Activated CD4-positive, alpha-beta memory T cell treated with anti-CD3 and anti-CD28 coated beads, Interleukin-2, amount 10 ng/mL, durations not matched to agents 7 days and 5 days (primary cell): ENCODE data around the gene TXK. TPM values are rescaled to one million over a fixed set of nuclear protein-coding genes. Genes with fewer than 3 reads are reported as not detected.
A peak's percentile ranks its signal among the peaks of the same experiment; 100 is the strongest.
"Not testable (repeated sequence)": the region's sequence is repeated elsewhere in the genome, so short reads cannot be mapped to it uniquely, and the experiment has no call there.

ENCODE experiments used
- CTCF ChIA-PET: fragments of 350-600 bp; sonication (Branson Sonifier 250); formaldehyde crosslinking; loops from one replicate; lab custom pipeline; 2021; ENCODE audit warnings: antibody characterized with exemption, inconsistent platforms; lab: Charles Lee
- POLR2A ChIA-PET: fragments of 350-600 bp; sonication (Branson Sonifier 250); formaldehyde crosslinking; loops from one replicate; lab custom pipeline; 2021; ENCODE audit warnings: antibody characterized with exemption; lab: Charles Lee
- DNase-seq: peaks from one replicate; pipeline ENCODE4 v3.0.0-alpha.2; 2020
- H3K27ac Mint-ChIP-seq: one replicate; pipeline ENCODE4 v1.8.0; 2021; ENCODE audit warnings: mild to moderate bottlenecking, mixed read lengths
- H3K27me3 Mint-ChIP-seq: one replicate; pipeline ENCODE4 v1.8.0; 2021; ENCODE audit warnings: mixed read lengths
- H3K36me3 Mint-ChIP-seq: one replicate; pipeline ENCODE4 v1.8.0; 2021; ENCODE audit warnings: low read depth, mixed read lengths
- H3K4me1 Mint-ChIP-seq: one replicate; pipeline ENCODE4 v1.8.0; 2021; ENCODE audit warnings: mixed read lengths
- H3K4me3 Mint-ChIP-seq: one replicate; pipeline ENCODE4 v1.8.0; 2021; ENCODE audit warnings: mild to moderate bottlenecking, mixed read lengths
- H3K9me3 Mint-ChIP-seq: one replicate; pipeline ENCODE4 v1.8.0; 2021; ENCODE audit warnings: mixed read lengths
- total RNA-seq, 2 experiments: library from RNA; stranded (reverse); gene quantifications; one replicate each; pipeline ENCODE4 v1.2.3, GENCODE V29; 2021

The TXK gene
- 10 to 100 TPM; 15.2 to 18.5 TPM for total RNA-seq

- H3K4me1 Mint-ChIP-seq, result peaks cover 80% of the 10 kb centered on the region
- peaks cover 15% of the 10 kb centered on the region for H3K36me3 Mint-ChIP-seq
Measured at GRCh38 chr4:48134081-48134480, at the start of gene TXK. Gene TXK (minus strand): TSS chr4:48134250. CDS start chr4:48134170, 80 bp downstream.

GRCh38 chr4:48180234-48180633, 46.2 kb upstream of the TXK start:
- no peaks in the 10 kb centered on the region for H3K27me3 Mint-ChIP-seq
- H3K27ac Mint-ChIP-seq, result no peak overlapping the region
- H3K4me1 Mint-ChIP-seq, result peaks cover 2% of the 10 kb centered on the region
- H3K36me3 Mint-ChIP-seq, result no peaks in the 10 kb centered on the region
- DNase-seq, result no peak
- H3K4me3 Mint-ChIP-seq, result no peak overlapping the region
- ChIA-PET CTCF (no interaction called here), POLR2A (no interaction called here)
- H3K9me3 Mint-ChIP-seq, result peaks cover 2% of the 10 kb centered on the region

More at GRCh38 chr4:48134081-48134480, at the start of gene TXK:
- peak; percentile 23 for DNase-seq
- Mint-ChIP-seq H3K27me3 (no peaks in the 10 kb centered on the region), H3K9me3 (no peaks in the 10 kb centered on the region), H3K4me3 (peak within 1 kb of the TSS; percentile 78), H3K27ac (peak within 1 kb of the TSS; percentile 88)
- ChIA-PET CTCF (no interaction called here), POLR2A (interaction anchor here (1.3 kb wide), 2 partner anchors 85 to 243 kb away, joined by 3 to 4 read pairs; no protein-coding TSS in a partner anchor)

- H3K9me3 Mint-ChIP-seq, result peaks cover 2% of the 10 kb centered on the region
- peaks cover 2% of the 10 kb centered on the region for H3K4me1 Mint-ChIP-seq
- H3K27me3 Mint-ChIP-seq, result no peaks in the 10 kb centered on the region
- no peak overlapping the region for H3K4me3 Mint-ChIP-seq
- DNase-seq, result no peak
- H3K36me3 Mint-ChIP-seq, result no peaks in the 10 kb centered on the region
- ChIA-PET POLR2A (no interaction called here), CTCF (no interaction called here)
- H3K27ac Mint-ChIP-seq, result no peak overlapping the region
Measured at GRCh38 chr4:48178931-48179330, 44.9 kb upstream of the TXK start.

GRCh38 chr4:48175806-48176205, 41.8 kb upstream of the TXK start:
- no peak overlapping the region for H3K27ac Mint-ChIP-seq
- H3K4me3 Mint-ChIP-seq, result no peak overlapping the region
- POLR2A ChIA-PET, result no interaction called here
- H3K4me1 Mint-ChIP-seq, result peaks cover 8% of the 10 kb centered on the region
- CTCF ChIA-PET, result no interaction called here
- no peak for DNase-seq
- H3K9me3 Mint-ChIP-seq, result peaks cover 2% of the 10 kb centered on the region
- no peaks in the 10 kb centered on the region for H3K27me3 Mint-ChIP-seq
- no peaks in the 10 kb centered on the region for H3K36me3 Mint-ChIP-seq

- peaks cover 2% of the 10 kb centered on the region for H3K9me3 Mint-ChIP-seq
- no peak for DNase-seq
- no peaks in the 10 kb centered on the region for H3K36me3 Mint-ChIP-seq
- POLR2A ChIA-PET, result no interaction called here
- no peak overlapping the region for H3K4me3 Mint-ChIP-seq
- H3K27ac Mint-ChIP-seq, result no peak overlapping the region
- H3K4me1 Mint-ChIP-seq, result peaks cover 8% of the 10 kb centered on the region
- CTCF ChIA-PET, result no interaction called here
- no peaks in the 10 kb centered on the region for H3K27me3 Mint-ChIP-seq
Measured at GRCh38 chr4:48175328-48175727, 41.3 kb upstream of the TXK start.

GRCh38 chr4:48173056-48173991, 39.3 kb upstream of the TXK start:
- Mint-ChIP-seq H3K27me3 (no peaks in the 10 kb centered on the region), H3K4me1 (peaks cover 8% of the 10 kb centered on the region), H3K27ac (no peak overlapping the region), H3K36me3 (no peaks in the 10 kb centered on the region), H3K4me3 (no peak overlapping the region), H3K9me3 (peaks cover 2% of the 10 kb centered on the region)
- no peak for DNase-seq
- ChIA-PET CTCF (no interaction called here), POLR2A (no interaction called here)

GRCh38 chr4:48172651-48173050, 38.6 kb upstream of the TXK start:
- no peak overlapping the region for H3K27ac Mint-ChIP-seq
- H3K4me1 Mint-ChIP-seq, result peaks cover 15% of the 10 kb centered on the region
- H3K9me3 Mint-ChIP-seq, result peaks cover 2% of the 10 kb centered on the region
- peaks cover 4% of the 10 kb centered on the region for H3K36me3 Mint-ChIP-seq
- DNase-seq, result no peak
- POLR2A ChIA-PET, result no interaction called here
- H3K27me3 Mint-ChIP-seq, result no peaks in the 10 kb centered on the region
- CTCF ChIA-PET, result no interaction called here
- no peak overlapping the region for H3K4me3 Mint-ChIP-seq

- H3K27me3 Mint-ChIP-seq, result no peaks in the 10 kb centered on the region
- H3K4me3 Mint-ChIP-seq, result no peak overlapping the region
- ChIA-PET POLR2A (no interaction called here), CTCF (interaction anchor here (0.6 kb wide), 1 partner anchor 775 kb away, joined by 4 read pairs; no protein-coding TSS in a partner anchor)
- H3K36me3 Mint-ChIP-seq, result peaks cover 4% of the 10 kb centered on the region
- no peak for DNase-seq
- H3K27ac Mint-ChIP-seq, result no peak overlapping the region
- no peaks in the 10 kb centered on the region for H3K9me3 Mint-ChIP-seq
- H3K4me1 Mint-ChIP-seq, result peaks cover 15% of the 10 kb centered on the region
Measured at GRCh38 chr4:48169636-48170035, 35.6 kb upstream of the TXK start.

GRCh38 chr4:48167538-48168263, 33.7 kb upstream of the TXK start:
- H3K27me3 Mint-ChIP-seq, result no peaks in the 10 kb centered on the region
- no peak overlapping the region for H3K4me3 Mint-ChIP-seq
- DNase-seq, result no peak
- peaks cover 9% of the 10 kb centered on the region for H3K4me1 Mint-ChIP-seq
- POLR2A ChIA-PET, result no interaction called here
- CTCF ChIA-PET, result no interaction called here
- no peak overlapping the region for H3K27ac Mint-ChIP-seq
- H3K36me3 Mint-ChIP-seq, result peaks cover 4% of the 10 kb centered on the region
- H3K9me3 Mint-ChIP-seq, result no peaks in the 10 kb centered on the region

GRCh38 chr4:48164561-48164960, 30.5 kb upstream of the TXK start:
- H3K9me3 Mint-ChIP-seq, H3K27ac Mint-ChIP-seq, DNase-seq, H3K27me3 Mint-ChIP-seq, H3K4me3 Mint-ChIP-seq, H3K36me3 Mint-ChIP-seq, POLR2A ChIA-PET, CTCF ChIA-PET: not testable (repeated sequence)
- H3K4me1 Mint-ChIP-seq, result peaks cover 16% of the 10 kb centered on the region

- Mint-ChIP-seq H3K9me3 (no peaks in the 10 kb centered on the region), H3K27me3 (no peaks in the 10 kb centered on the region), H3K4me1 (peaks cover 16% of the 10 kb centered on the region), H3K4me3 (no peak overlapping the region), H3K36me3 (peaks cover 4% of the 10 kb centered on the region), H3K27ac (no peak overlapping the region)
- CTCF ChIA-PET, result no interaction called here
- POLR2A ChIA-PET, result no interaction called here
- DNase-seq, result no peak
Measured at GRCh38 chr4:48163746-48164145, 29.7 kb upstream of the TXK start.

- Mint-ChIP-seq H3K27me3 (no peaks in the 10 kb centered on the region), H3K27ac (no peak overlapping the region), H3K4me3 (no peak overlapping the region), H3K9me3 (no peaks in the 10 kb centered on the region), H3K36me3 (no peaks in the 10 kb centered on the region), H3K4me1 (peaks cover 7% of the 10 kb centered on the region)
- ChIA-PET CTCF (no interaction called here), POLR2A (no interaction called here)
- no peak for DNase-seq
Measured at GRCh38 chr4:48162162-48162561, 28.1 kb upstream of the TXK start.

GRCh38 chr4:48157271-48157670, 23.2 kb upstream of the TXK start:
- Mint-ChIP-seq H3K27me3 (no peaks in the 10 kb centered on the region), H3K27ac (no peak overlapping the region), H3K36me3 (peaks cover 14% of the 10 kb centered on the region), H3K4me3 (no peak overlapping the region), H3K4me1 (peaks cover 6% of the 10 kb centered on the region), H3K9me3 (peaks cover 11% of the 10 kb centered on the region)
- ChIA-PET POLR2A (no interaction called here), CTCF (no interaction called here)
- DNase-seq, result no peak
